ENCODE results near the gene LRFN5. TPM values are rescaled to one million over a fixed set of nuclear protein-coding genes. Genes with fewer than 3 reads are reported as not detected.
"Not testable (repeated sequence)": the region's sequence is repeated elsewhere in the genome, so short reads cannot be mapped to it uniquely, and the experiment has no call there.

The LRFN5 gene
- total and polyA plus RNA-seq, 2 experiments from 2014 or later: 1.9 to 6.8 TPM

DNA sequence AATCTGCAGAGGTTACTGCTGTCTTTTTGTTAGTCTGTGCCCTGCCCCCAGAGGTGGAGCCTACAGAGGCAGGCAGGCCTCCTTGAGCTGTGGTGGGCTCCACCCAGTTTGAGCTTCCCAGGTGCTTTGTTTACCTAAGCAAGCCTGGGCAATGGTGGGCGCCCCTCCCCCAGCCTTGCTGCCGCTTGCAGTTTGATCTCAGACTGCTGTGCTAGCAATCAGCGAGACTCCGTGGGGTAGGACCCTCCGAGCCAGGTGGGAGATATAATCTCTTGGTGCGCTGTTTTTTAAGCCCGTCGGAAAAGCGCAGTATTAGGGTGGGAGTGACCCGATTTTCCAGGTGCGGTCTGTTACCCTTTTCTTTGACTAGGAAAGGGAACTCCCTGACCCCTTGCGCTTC lies 304.5 kb downstream of the LRFN5 start:
- H3K4me1 Mint-ChIP-seq; H3K9me2 ChIP-seq (ENCODE audit: insufficient read depth); ATAC-seq; H3K9me3 Mint-ChIP-seq; H3K27ac Mint-ChIP-seq; H2AFZ ChIP-seq; H3F3A ChIP-seq (replicated peaks; ENCODE audit: low read depth); H3K27ac ChIP-seq (ENCODE audit: low read depth); H4K20me1 ChIP-seq (replicated peaks; ENCODE audit: insufficient read depth); H3K4me3 Mint-ChIP-seq; H3K79me2 ChIP-seq (replicated peaks; ENCODE audit: insufficient read depth); H3K27me3 Mint-ChIP-seq (ENCODE audit: insufficient read depth, low read depth, poor library complexity); H3K36me3 ChIP-seq (ENCODE audit: insufficient read depth); H3K27me3 ChIP-seq (ENCODE audit: insufficient read depth); H3K4me1 ChIP-seq (ENCODE audit: insufficient read depth); H3K36me3 Mint-ChIP-seq (ENCODE audit: low read depth): not testable (repeated sequence)
- peak; percentile 33 for DNase-seq (ENCODE audit: low spot score)
- H3K4me2 ChIP-seq: peak overlapping the region; percentile 30; the same call in 1 of the 2 replicates
- 0 out of 2 replicates have a peak overlapping the region, but pooled peaks have one; percentile 27 for H3K4me3 ChIP-seq

DNA sequence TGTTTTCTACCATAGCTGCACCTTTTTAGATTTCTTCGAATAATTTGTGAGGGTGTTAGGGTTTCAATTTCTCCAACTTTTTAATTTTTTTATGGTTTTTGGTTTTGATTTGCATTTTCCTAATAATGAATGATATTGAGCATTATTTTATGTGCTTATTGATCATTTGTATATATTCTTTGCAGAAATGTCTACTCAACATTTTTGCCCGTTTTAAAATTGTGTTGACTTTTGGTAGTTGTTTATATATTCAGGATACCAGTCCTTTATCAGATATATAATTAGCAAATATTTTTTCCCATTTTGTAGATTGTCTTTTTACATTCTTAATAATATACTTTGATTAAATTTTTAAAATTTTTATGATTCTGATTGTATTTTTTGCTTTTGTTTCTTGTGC lies 306.7 kb downstream of the LRFN5 start:
- no peaks in the 10 kb centered on the region for H3F3A ChIP-seq (replicated peaks; ENCODE audit: low read depth)
- H3K27me3 ChIP-seq (ENCODE audit: insufficient read depth): no peaks in the 10 kb centered on the region
- Mint-ChIP-seq H3K4me3 (no peak overlapping the region), H3K36me3 (ENCODE audit: low read depth) (no peaks in the 10 kb centered on the region), H3K4me1 (no peaks in the 10 kb centered on the region), H3K27ac (no peak overlapping the region), H3K9me3 (peaks cover 3% of the 10 kb centered on the region; the same call in 2 of the 3 replicates), H3K27me3 (ENCODE audit: insufficient read depth, low read depth, poor library complexity) (no peaks in the 10 kb centered on the region)
- H3K4me2 ChIP-seq: no peak overlapping the region
- H2AFZ ChIP-seq: no peak overlapping the region
- no peak for DNase-seq (ENCODE audit: low spot score)
- no peaks in the 10 kb centered on the region for H4K20me1 ChIP-seq (replicated peaks; ENCODE audit: insufficient read depth)
- H3K4me3 ChIP-seq: no peak overlapping the region
- H3K4me1 ChIP-seq (ENCODE audit: insufficient read depth): no peaks in the 10 kb centered on the region
- no peaks in the 10 kb centered on the region; the same call in 1 of the 2 replicates for H3K9me2 ChIP-seq (ENCODE audit: insufficient read depth)
- no peak overlapping the region for H3K27ac ChIP-seq (ENCODE audit: low read depth)
- no peak for TF ChIP-seq ZNF331 (CRISPR knock-in tag; IDR thresholded peaks at IDR 0.05; ENCODE audit: low read depth)
- TF ChIP-seq, protein P1, sequence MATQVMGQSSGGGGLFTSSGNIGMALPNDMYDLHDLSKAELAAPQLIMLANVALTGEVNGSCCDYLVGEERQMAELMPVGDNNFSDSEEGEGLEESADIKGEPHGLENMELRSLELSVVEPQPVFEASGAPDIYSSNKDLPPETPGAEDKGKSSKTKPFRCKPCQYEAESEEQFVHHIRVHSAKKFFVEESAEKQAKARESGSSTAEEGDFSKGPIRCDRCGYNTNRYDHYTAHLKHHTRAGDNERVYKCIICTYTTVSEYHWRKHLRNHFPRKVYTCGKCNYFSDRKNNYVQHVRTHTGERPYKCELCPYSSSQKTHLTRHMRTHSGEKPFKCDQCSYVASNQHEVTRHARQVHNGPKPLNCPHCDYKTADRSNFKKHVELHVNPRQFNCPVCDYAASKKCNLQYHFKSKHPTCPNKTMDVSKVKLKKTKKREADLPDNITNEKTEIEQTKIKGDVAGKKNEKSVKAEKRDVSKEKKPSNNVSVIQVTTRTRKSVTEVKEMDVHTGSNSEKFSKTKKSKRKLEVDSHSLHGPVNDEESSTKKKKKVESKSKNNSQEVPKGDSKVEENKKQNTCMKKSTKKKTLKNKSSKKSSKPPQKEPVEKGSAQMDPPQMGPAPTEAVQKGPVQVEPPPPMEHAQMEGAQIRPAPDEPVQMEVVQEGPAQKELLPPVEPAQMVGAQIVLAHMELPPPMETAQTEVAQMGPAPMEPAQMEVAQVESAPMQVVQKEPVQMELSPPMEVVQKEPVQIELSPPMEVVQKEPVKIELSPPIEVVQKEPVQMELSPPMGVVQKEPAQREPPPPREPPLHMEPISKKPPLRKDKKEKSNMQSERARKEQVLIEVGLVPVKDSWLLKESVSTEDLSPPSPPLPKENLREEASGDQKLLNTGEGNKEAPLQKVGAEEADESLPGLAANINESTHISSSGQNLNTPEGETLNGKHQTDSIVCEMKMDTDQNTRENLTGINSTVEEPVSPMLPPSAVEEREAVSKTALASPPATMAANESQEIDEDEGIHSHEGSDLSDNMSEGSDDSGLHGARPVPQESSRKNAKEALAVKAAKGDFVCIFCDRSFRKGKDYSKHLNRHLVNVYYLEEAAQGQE (IDR thresholded peaks at IDR 0.05; ENCODE audit: unreplicated experiment): no peak
- no peaks in the 10 kb centered on the region for H3K36me3 ChIP-seq (ENCODE audit: insufficient read depth)
- ATAC-seq: no peak
- no peaks in the 10 kb centered on the region for H3K79me2 ChIP-seq (replicated peaks; ENCODE audit: insufficient read depth)

DNA sequence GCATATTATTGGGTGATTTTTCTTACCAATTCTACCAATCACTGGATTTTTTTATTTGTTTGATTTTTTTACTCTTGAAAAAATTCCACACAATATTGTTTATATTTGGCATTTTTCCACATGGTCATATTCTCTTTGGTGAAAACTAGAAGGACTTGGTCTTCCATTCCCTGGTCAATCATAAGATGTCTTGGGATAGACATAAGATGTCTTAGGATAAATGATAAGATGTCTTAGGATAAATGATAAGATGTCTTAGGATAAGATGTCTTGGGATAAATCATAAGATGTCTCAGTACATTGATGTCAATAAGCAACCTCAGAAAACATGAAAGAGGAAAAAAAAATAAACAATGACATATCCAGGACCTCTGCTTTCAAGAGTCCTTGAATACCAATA lies 309.1 kb downstream of the LRFN5 start:
- Mint-ChIP-seq H3K27me3 (ENCODE audit: insufficient read depth, low read depth, poor library complexity) (no peaks in the 10 kb centered on the region), H3K4me1 (no peaks in the 10 kb centered on the region), H3K9me3 (no peaks in the 10 kb centered on the region), H3K36me3 (ENCODE audit: low read depth) (no peaks in the 10 kb centered on the region), H3K27ac (no peak overlapping the region), H3K4me3 (no peak overlapping the region)
- Histone ChIP-seq H3K4me3 (no peak overlapping the region), H4K20me1 (replicated peaks; ENCODE audit: insufficient read depth) (no peaks in the 10 kb centered on the region), H3K79me2 (replicated peaks; ENCODE audit: insufficient read depth) (no peaks in the 10 kb centered on the region), H3K27me3 (ENCODE audit: insufficient read depth) (no peaks in the 10 kb centered on the region), H3K4me2 (no peak overlapping the region), H2AFZ (no peak overlapping the region), H3K36me3 (ENCODE audit: insufficient read depth) (no peaks in the 10 kb centered on the region), H3K27ac (ENCODE audit: low read depth) (no peak overlapping the region), H3F3A (replicated peaks; ENCODE audit: low read depth) (no peaks in the 10 kb centered on the region), H3K9me2 (ENCODE audit: insufficient read depth) (no peaks in the 10 kb centered on the region; the same call in 1 of the 2 replicates), H3K4me1 (ENCODE audit: insufficient read depth) (no peaks in the 10 kb centered on the region)
- ATAC-seq (no peak), DNase-seq (ENCODE audit: low spot score) (no peak)
- TF ChIP-seq STAT1 (IDR thresholded peaks at IDR 0.05; ENCODE audit: unreplicated experiment): no peak
- TF ChIP-seq NANOG (IDR thresholded peaks at IDR 0.05; ENCODE audit: borderline replicate concordance): no peak
- no peak for TF ChIP-seq ZNF114 (CRISPR knock-in tag; IDR thresholded peaks at IDR 0.05)
- TF ChIP-seq EZH2phosphoT487 (IDR thresholded peaks at IDR 0.05; ENCODE audit: unreplicated experiment): no peak
- no peak for TF ChIP-seq EZH2 (IDR thresholded peaks at IDR 0.05; ENCODE audit: low read depth, unreplicated experiment)
- TF ChIP-seq, protein P2, sequence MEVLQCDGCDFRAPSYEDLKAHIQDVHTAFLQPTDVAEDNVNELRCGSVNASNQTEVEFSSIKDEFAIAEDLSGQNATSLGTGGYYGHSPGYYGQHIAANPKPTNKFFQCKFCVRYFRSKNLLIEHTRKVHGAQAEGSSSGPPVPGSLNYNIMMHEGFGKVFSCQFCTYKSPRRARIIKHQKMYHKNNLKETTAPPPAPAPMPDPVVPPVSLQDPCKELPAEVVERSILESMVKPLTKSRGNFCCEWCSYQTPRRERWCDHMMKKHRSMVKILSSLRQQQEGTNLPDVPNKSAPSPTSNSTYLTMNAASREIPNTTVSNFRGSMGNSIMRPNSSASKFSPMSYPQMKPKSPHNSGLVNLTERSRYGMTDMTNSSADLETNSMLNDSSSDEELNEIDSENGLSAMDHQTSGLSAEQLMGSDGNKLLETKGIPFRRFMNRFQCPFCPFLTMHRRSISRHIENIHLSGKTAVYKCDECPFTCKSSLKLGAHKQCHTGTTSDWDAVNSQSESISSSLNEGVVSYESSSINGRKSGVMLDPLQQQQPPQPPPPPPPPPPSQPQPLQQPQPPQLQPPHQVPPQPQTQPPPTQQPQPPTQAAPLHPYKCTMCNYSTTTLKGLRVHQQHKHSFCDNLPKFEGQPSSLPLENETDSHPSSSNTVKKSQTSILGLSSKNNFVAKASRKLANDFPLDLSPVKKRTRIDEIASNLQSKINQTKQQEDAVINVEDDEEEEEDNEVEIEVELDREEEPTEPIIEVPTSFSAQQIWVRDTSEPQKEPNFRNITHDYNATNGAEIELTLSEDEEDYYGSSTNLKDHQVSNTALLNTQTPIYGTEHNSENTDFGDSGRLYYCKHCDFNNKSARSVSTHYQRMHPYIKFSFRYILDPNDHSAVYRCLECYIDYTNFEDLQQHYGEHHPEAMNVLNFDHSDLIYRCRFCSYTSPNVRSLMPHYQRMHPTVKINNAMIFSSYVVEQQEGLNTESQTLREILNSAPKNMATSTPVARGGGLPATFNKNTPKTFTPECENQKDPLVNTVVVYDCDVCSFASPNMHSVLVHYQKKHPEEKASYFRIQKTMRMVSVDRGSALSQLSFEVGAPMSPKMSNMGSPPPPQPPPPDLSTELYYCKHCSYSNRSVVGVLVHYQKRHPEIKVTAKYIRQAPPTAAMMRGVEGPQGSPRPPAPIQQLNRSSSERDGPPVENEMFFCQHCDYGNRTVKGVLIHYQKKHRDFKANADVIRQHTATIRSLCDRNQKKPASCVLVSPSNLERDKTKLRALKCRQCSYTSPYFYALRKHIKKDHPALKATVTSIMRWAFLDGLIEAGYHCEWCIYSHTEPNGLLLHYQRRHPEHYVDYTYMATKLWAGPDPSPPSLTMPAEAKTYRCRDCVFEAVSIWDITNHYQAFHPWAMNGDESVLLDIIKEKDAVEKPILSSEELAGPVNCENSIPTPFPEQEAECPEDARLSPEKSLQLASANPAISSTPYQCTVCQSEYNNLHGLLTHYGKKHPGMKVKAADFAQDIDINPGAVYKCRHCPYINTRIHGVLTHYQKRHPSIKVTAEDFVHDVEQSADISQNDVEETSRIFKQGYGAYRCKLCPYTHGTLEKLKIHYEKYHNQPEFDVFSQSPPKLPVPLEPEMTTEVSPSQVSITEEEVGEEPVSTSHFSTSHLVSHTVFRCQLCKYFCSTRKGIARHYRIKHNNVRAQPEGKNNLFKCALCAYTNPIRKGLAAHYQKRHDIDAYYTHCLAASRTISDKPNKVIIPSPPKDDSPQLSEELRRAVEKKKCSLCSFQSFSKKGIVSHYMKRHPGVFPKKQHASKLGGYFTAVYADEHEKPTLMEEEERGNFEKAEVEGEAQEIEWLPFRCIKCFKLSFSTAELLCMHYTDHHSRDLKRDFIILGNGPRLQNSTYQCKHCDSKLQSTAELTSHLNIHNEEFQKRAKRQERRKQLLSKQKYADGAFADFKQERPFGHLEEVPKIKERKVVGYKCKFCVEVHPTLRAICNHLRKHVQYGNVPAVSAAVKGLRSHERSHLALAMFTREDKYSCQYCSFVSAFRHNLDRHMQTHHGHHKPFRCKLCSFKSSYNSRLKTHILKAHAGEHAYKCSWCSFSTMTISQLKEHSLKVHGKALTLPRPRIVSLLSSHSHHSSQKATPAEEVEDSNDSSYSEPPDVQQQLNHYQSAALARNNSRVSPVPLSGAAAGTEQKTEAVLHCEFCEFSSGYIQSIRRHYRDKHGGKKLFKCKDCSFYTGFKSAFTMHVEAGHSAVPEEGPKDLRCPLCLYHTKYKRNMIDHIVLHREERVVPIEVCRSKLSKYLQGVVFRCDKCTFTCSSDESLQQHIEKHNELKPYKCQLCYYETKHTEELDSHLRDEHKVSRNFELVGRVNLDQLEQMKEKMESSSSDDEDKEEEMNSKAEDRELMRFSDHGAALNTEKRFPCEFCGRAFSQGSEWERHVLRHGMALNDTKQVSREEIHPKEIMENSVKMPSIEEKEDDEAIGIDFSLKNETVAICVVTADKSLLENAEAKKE (CRISPR knock-in tag; IDR thresholded peaks at IDR 0.05): no peak

Data from GM23338 (cell line).